Loucy (cell line): ENCODE results near the gene RMI2.

Source experiments
- EZH2phosphoT487 ChIP-seq: fragments of 200-600 bp; IDR thresholded peaks from 2 replicates; pipeline ENCODE4 v1.6.1; 2018; ENCODE audit warnings: antibody characterized with exemption, mild to moderate bottlenecking, moderate library complexity, borderline replicate concordance
- TF ChIP-seq, protein P1 (sequence below): fragments of 200-600 bp; sonication (generic); conservative IDR thresholded peaks from 2 replicates; pipeline ENCODE4 v1.5.1; 2014; ENCODE audit warnings: mild to moderate bottlenecking, antibody characterized with exemption, low read length

DNA sequence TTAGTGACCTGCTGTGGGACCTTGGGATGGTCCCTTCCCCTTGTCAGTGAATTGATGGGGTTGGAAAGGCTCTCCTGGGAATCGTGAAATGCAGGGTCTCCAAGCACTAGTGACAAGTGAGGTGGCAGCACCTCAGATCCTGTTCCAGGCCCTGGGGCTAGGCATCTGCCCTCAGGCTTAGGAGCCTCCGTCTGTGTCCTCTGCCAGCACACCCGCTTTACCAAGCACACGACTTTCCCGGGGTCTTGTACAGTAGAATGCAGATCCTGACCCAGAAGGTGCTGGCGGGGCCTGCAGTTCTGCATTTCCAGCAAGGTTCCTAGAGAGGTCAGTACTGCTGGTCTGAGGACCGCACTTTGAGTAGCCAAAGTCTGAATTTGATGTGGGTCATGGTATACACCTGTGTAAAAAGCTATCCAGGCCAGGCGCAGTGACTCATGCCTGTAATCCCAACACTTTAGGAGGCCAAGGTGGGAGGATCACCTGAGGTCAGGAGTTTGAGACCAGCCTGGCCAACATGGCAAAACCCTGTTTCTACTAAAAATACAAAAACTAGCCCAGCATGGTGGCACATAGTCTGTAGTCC is 30.9 kb upstream of the RMI2 start:
- TF ChIP-seq, protein P1, sequence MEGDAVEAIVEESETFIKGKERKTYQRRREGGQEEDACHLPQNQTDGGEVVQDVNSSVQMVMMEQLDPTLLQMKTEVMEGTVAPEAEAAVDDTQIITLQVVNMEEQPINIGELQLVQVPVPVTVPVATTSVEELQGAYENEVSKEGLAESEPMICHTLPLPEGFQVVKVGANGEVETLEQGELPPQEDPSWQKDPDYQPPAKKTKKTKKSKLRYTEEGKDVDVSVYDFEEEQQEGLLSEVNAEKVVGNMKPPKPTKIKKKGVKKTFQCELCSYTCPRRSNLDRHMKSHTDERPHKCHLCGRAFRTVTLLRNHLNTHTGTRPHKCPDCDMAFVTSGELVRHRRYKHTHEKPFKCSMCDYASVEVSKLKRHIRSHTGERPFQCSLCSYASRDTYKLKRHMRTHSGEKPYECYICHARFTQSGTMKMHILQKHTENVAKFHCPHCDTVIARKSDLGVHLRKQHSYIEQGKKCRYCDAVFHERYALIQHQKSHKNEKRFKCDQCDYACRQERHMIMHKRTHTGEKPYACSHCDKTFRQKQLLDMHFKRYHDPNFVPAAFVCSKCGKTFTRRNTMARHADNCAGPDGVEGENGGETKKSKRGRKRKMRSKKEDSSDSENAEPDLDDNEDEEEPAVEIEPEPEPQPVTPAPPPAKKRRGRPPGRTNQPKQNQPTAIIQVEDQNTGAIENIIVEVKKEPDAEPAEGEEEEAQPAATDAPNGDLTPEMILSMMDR = no peak
- TF ChIP-seq EZH2phosphoT487 = no peak
